Keratinocyte (primary cell): ENCODE data around the gene SLC26A9. TPM values are rescaled to one million over a fixed set of nuclear protein-coding genes. Genes with fewer than 3 reads are reported as not detected.

Experiments used
- DNase-seq: peaks from one replicate; pipeline ENCODE4 v3.0.0-alpha.2; 2011; ENCODE audit warnings: low read depth, missing footprints, low spot score
- FAIRE-seq: peaks from 2 replicates; lab custom pipeline; 2011; peaks lifted over from hg19 to GRCh38; lab: Jason Lieb, UNC
- H2AFZ ChIP-seq: 2 replicates; pipeline ENCODE4 v1.6.0; 2012; ENCODE audit warnings: low read length, control low read depth, inconsistent platforms; ENCODE audit not compliant: control insufficient read depth
- H3K27ac ChIP-seq: 2 replicates; pipeline ENCODE4 v1.5.1; 2011; ENCODE audit warnings: low read length; ENCODE audit not compliant: control insufficient read depth, insufficient read depth
- H3K27me3 ChIP-seq: 3 replicates; pipeline ENCODE4 v1.6.0; 2011; ENCODE audit warnings: low read length; ENCODE audit not compliant: control insufficient read depth, insufficient read depth; ENCODE audit errors: extremely low read depth
- H3K36me3 ChIP-seq, 2 experiments: 2 replicates in 1 of 2; 3 replicates in 1 of 2; pipeline ENCODE4 v1.5.1; 2011; ENCODE audit warnings: low read length in 2 of 2, mild to moderate bottlenecking in 1 of 2; ENCODE audit not compliant: control insufficient read depth in 2 of 2, insufficient read depth in 2 of 2; ENCODE audit errors: extremely low read depth in 1 of 2
- H3K4me1 ChIP-seq: 3 replicates; pipeline ENCODE4 v1.5.1; 2011; ENCODE audit warnings: low read length; ENCODE audit not compliant: control insufficient read depth, insufficient read depth; ENCODE audit errors: extremely low read depth
- H3K4me2 ChIP-seq: 3 replicates; pipeline ENCODE4 v1.6.0; 2011; ENCODE audit warnings: low read depth, low read length; ENCODE audit not compliant: control insufficient read depth, insufficient read depth; ENCODE audit errors: extremely low read depth
- H3K4me3 ChIP-seq, 3 experiments: fragments of 200-600 bp in 1 of 3; sonication (generic) in 1 of 3; 2 replicates in 2 of 3; 3 replicates in 1 of 3; pipeline ENCODE4 v1.5.1; 2011 to 2016; ENCODE audit warnings: low read length in 3 of 3, mild to moderate bottlenecking in 3 of 3, control low read depth in 2 of 3, inconsistent platforms in 1 of 3, low read depth in 1 of 3, mixed read lengths in 1 of 3, mixed run types in 1 of 3, moderate library complexity in 1 of 3; ENCODE audit not compliant: control insufficient read depth in 2 of 3, insufficient read depth in 2 of 3; ENCODE audit errors: extremely low read depth in 1 of 3
- H3K79me2 ChIP-seq: 2 replicates; pipeline ENCODE4 v1.6.0; 2012; ENCODE audit warnings: low read length; ENCODE audit not compliant: control insufficient read depth, insufficient read depth
- H3K9ac ChIP-seq: 3 replicates; pipeline ENCODE4 v1.6.0; 2011; ENCODE audit warnings: low read length; ENCODE audit not compliant: control insufficient read depth, insufficient read depth; ENCODE audit errors: extremely low read depth
- H3K9me1 ChIP-seq: 3 replicates; pipeline ENCODE4 v1.6.0; 2011; ENCODE audit warnings: low read length; ENCODE audit not compliant: control insufficient read depth, insufficient read depth; ENCODE audit errors: extremely low read depth
- H3K9me3 ChIP-seq: 2 replicates; pipeline ENCODE4 v1.5.1; 2012; ENCODE audit warnings: low read depth, low read length; ENCODE audit not compliant: control insufficient read depth
- H4K20me1 ChIP-seq: 3 replicates; pipeline ENCODE4 v1.6.0; 2011; ENCODE audit warnings: low read length; ENCODE audit not compliant: control insufficient read depth, insufficient read depth; ENCODE audit errors: extremely low read depth
- CTCF ChIP-seq, 3 experiments: IDR thresholded peaks in 1 of 3; conservative IDR thresholded peaks in 1 of 3; optimal IDR thresholded peaks in 1 of 3; 2 replicates in 2 of 3; 3 replicates in 1 of 3; pipeline versions ENCODE3 to v1.5.1; 2011; ENCODE audit warnings: low read length in 3 of 3, mild to moderate bottlenecking in 3 of 3, moderate library complexity in 2 of 3, control low read depth in 1 of 3, inconsistent platforms in 1 of 3; ENCODE audit not compliant: insufficient read depth in 2 of 3; ENCODE audit errors: extremely low read depth in 1 of 3
- EZH2 ChIP-seq: IDR thresholded peaks from one replicate; pipeline ENCODE4 v1.6.1; 2012; ENCODE audit warnings: inconsistent platforms, mild to moderate bottlenecking, low read length, moderate library complexity
- dilution Hi-C: fragments of 300-500 bp; cut with MboI; formaldehyde crosslinking; loops from one replicate; pipeline ENCODE4 v1.7.0; 2020; ENCODE audit warnings: low sequenced_read_pairs; ENCODE audit not compliant: extremely low pct_ligation_motif_present
- polyA plus RNA-seq, 5 experiments: library from polyadenylated mRNA; depleted of rRNA in 3 of 5; stranded (reverse) in 3 of 5; stranded (forward) in 1 of 5; unstranded in 1 of 5; fragments of >200 nt; gene quantifications; 1 replicate in 1 of 5; 2 replicates in 3 of 5; 3 replicates in 1 of 5; pipeline versions ENCODE4 v1.2.1 to v1.2.3, GENCODE V29; 2011 to 2012; ENCODE audit warnings: missing spikeins in 2 of 5, low read depth in 1 of 5, low replicate concordance in 1 of 5

The SLC26A9 gene
- polyA plus RNA-seq, 1 donor (not counting 4 experiments of a cell fraction or from before 2014, with no cell fraction given): 0.03 TPM

DNA sequence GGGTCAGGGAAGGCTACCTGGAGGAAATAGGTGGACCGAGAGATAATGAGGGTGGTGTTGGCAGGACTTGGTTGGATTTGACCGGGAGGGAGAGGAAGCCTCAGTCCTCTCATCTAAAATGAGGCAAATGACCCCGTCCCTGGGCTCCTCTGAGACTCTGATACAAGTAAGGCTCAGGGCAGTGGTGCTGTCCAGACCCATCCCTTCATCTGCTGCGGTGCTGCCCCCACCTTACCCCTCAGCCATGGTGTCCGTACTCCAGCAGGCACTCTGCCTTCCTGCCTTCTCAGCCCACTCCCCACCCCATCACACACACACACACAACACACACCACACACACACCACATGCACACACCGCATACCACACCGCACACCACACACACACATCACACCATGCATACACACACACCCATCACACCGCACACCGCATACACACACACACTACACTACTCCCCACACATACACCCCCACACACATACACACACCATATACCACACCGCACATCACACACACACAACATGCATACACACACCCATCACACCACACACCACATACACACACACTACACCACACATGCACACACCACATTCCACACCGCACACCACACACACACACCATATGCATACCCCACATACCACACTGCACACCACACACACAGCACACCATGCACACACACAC, 29.4 kb upstream of the SLC26A9 start:
- no peak overlapping the region for H3K4me3 ChIP-seq
- no peak for DNase-seq
- no peak overlapping the region for H3K9ac ChIP-seq
- no peaks in the 10 kb centered on the region for H4K20me1 ChIP-seq
- no peaks in the 10 kb centered on the region for H3K9me3 ChIP-seq
- H3K4me2 ChIP-seq: no peak overlapping the region
- no peak overlapping the region for H2AFZ ChIP-seq
- FAIRE-seq: no peak
- H3K9me1 ChIP-seq: no peaks in the 10 kb centered on the region
- no peaks in the 10 kb centered on the region for H3K36me3 ChIP-seq
- H3K27ac ChIP-seq: no peak overlapping the region
- dilution Hi-C loops: no loop called here
- no peaks in the 10 kb centered on the region for H3K79me2 ChIP-seq
- no peaks in the 10 kb centered on the region for H3K4me1 ChIP-seq
- TF ChIP-seq CTCF (optimal IDR thresholded peaks at IDR 0.05 in 1 of 3, IDR thresholded peaks at IDR 0.05 in 1 of 3, conservative IDR thresholded peaks at IDR 0.05 in 1 of 3; ENCODE audit: extremely low read depth in 1 of 3, insufficient read depth in 2 of 3, low read length in 3 of 3) (no peak), EZH2 (no peak)
- H3K27me3 ChIP-seq: peaks cover 2% of the 10 kb centered on the region

DNA sequence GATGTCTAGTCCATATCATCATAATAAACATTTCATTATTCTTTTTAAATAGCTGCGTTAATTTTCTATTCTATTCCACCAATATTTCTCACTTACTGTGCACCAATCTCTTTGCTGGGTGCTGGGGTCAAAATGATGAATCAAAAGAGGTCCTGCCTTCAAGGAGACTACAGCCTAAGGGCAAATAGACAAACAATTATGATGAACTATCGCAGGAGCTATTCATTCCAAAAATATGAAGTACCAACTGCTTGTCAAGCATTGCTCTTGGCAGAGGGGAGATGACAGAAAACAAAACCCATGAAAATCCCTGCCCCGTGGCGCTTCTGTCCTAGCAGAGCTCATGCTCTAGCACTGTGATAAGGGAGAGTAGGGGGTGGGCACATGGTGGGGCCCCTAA, 28.8 kb upstream of the SLC26A9 start:
- no peak overlapping the region for H3K4me3 ChIP-seq
- H3K9ac ChIP-seq: no peak overlapping the region
- DNase-seq (no peak), FAIRE-seq (no peak)
- TF ChIP-seq CTCF (optimal IDR thresholded peaks at IDR 0.05 in 1 of 3, IDR thresholded peaks at IDR 0.05 in 1 of 3, conservative IDR thresholded peaks at IDR 0.05 in 1 of 3; ENCODE audit: extremely low read depth in 1 of 3, insufficient read depth in 2 of 3, low read length in 3 of 3) (no peak), EZH2 (no peak)
- H3K27me3 ChIP-seq: peaks cover 2% of the 10 kb centered on the region
- H3K9me1 ChIP-seq: no peaks in the 10 kb centered on the region
- no peaks in the 10 kb centered on the region for H3K4me1 ChIP-seq
- no peaks in the 10 kb centered on the region for H4K20me1 ChIP-seq
- no peaks in the 10 kb centered on the region for H3K9me3 ChIP-seq
- H3K79me2 ChIP-seq: no peaks in the 10 kb centered on the region
- no peak overlapping the region for H2AFZ ChIP-seq
- dilution Hi-C loops: no loop called here
- H3K36me3 ChIP-seq: no peaks in the 10 kb centered on the region
- H3K4me2 ChIP-seq: no peak overlapping the region
- H3K27ac ChIP-seq: no peak overlapping the region
